Stimulated activated CD8-positive, alpha-beta memory T cell treated with anti-CD3 and anti-CD28 coated beads, Interleukin-12 subunit alpha, Interleukin-12 subunit beta, amount 100 ng/mL, for 4 hours (primary cell): ENCODE measurements around the gene DRC3.

Source experiments
- DNase-seq: peaks from one replicate; pipeline ENCODE4 v3.0.0-alpha.2; 2020; ENCODE audit warnings: low read depth

DRC3 gene

GRCh38 chr17:18056214-18056613, 83.6 kb downstream of the DRC3 start:
- DNase-seq, result no peak

- DNase-seq, result no peak
Observed at GRCh38 chr17:18059283-18059682, 86.6 kb downstream of the DRC3 start.

- DNase-seq, result no peak
Observed at GRCh38 chr17:18064053-18064452, 91.4 kb downstream of the DRC3 start.

GRCh38 chr17:18065546-18065945, 92.9 kb downstream of the DRC3 start:
- DNase-seq, result no peak
